Smooth muscle cell (in vitro differentiated cells): Measurements from ENCODE around the gene ITGA2. TPM values are rescaled to one million over a fixed set of nuclear protein-coding genes. Genes with fewer than 3 reads are reported as not detected.

Experiments used
- DNase-seq: peaks from one replicate; lab custom pipeline; 2025; ENCODE audit not compliant: unreplicated experiment; lab: John Stamatoyannopoulos, UW
- H2AFZ ChIP-seq: fragments of 200-600 bp; sonication (generic); 2 replicates; pipeline ENCODE4 v1.6.0; 2016; ENCODE audit warnings: antibody characterized with exemption, low read depth, mild to moderate bottlenecking
- H3F3A ChIP-seq: fragments of 200-600 bp; sonication (generic); 2 replicates; pipeline ENCODE4 v1.6.0; 2017; ENCODE audit warnings: antibody characterized with exemption, low read depth
- H3K27ac ChIP-seq: fragments of 200-600 bp; sonication (generic); 2 replicates; pipeline ENCODE4 v1.5.1; 2016; ENCODE audit warnings: low read depth, mild to moderate bottlenecking
- H3K27me3 ChIP-seq: fragments of 200-600 bp; sonication (generic); 2 replicates; pipeline ENCODE4 v1.6.1; 2016; ENCODE audit warnings: low read depth, mild to moderate bottlenecking
- H3K36me3 ChIP-seq: fragments of 200-600 bp; sonication (generic); 2 replicates; pipeline ENCODE4 v1.5.1; 2016; ENCODE audit warnings: low read depth
- H3K4me1 ChIP-seq: fragments of 200-600 bp; sonication (generic); 2 replicates; pipeline ENCODE4 v1.5.1; 2016; ENCODE audit warnings: low read depth
- H3K4me2 ChIP-seq: fragments of 200-600 bp; sonication (generic); 2 replicates; pipeline ENCODE4 v1.6.0; 2016; ENCODE audit warnings: mild to moderate bottlenecking
- H3K4me3 ChIP-seq: fragments of 200-600 bp; sonication (generic); 2 replicates; pipeline ENCODE4 v1.5.1; 2016; ENCODE audit warnings: mild to moderate bottlenecking
- H3K79me2 ChIP-seq: fragments of 200-600 bp; sonication (generic); 2 replicates; pipeline ENCODE4 v1.6.0; 2016; ENCODE audit warnings: low read depth, mild to moderate bottlenecking
- H3K9ac ChIP-seq: fragments of 200-600 bp; sonication (generic); 2 replicates; pipeline ENCODE4 v1.6.0; 2016; ENCODE audit warnings: low read depth
- H3K9me3 ChIP-seq: fragments of 200-600 bp; sonication (generic); replicated peaks from 2 replicates; pipeline ENCODE4 v1.5.1; 2016; ENCODE audit warnings: low read depth
- H4K20me1 ChIP-seq: fragments of 200-600 bp; sonication (generic); 2 replicates; pipeline ENCODE4 v1.6.0; 2016; ENCODE audit warnings: low read depth
- WGBS: methylation state at CpG from one replicate; pipeline ENCODE4 v1.1.7; 2016; ENCODE audit warnings: low lambda C conversion rate; 5-methylcytosine and 5-hydroxymethylcytosine counted together
- polyA plus RNA-seq: library from polyadenylated mRNA; unstranded; fragments of >200 nt; fragmentation: Nextera tagmentation; extraction: Ambion mirVana; gene quantifications from 2 replicates; pipeline ENCODE4 v1.2.1, GENCODE V29; 2016
- total RNA-seq: library from RNA; depleted of rRNA; stranded (reverse); fragments of >200 nt; gene quantifications from 2 replicates; pipeline ENCODE4 v1.2.3, GENCODE V29; 2014
- TF ChIP-seq, protein P1 (sequence below): fragments of 200-600 bp; sonication (generic); IDR thresholded peaks from 2 replicates; pipeline ENCODE4 v1.5.1; 2017; ENCODE audit warnings: borderline replicate concordance, mild to moderate bottlenecking, antibody characterized with exemption; ENCODE audit not compliant: insufficient read depth, poor library complexity, severe bottlenecking

The ITGA2 gene
- total and polyA plus RNA-seq, 2 experiments from 2014 or later = 1.5 to 19.2 TPM

DNA sequence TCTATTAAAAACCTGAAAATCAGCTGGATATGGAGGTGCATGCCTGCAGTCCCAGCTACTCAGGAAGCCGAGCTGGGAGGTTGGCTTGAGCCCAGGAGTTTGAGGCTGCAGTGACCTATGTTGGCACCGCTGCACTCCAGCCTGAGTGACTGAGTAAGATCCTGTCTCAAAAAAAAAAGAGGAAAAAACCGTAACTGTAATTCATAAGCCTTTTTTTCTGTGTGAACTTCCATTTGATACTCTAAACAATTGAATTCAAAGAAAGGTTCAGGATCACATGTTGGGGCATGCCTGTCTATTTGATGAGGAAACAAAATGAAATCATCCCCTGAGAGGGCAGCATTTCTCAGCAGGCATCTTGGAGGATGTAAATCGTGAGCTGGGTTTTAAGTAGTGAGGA is 38.8 kb downstream of the ITGA2 start:
- no peak overlapping the region for H2AFZ ChIP-seq
- H3K4me3 ChIP-seq = no peak overlapping the region
- peaks cover 3% of the 10 kb centered on the region for H3K79me2 ChIP-seq
- H3K9me3 ChIP-seq = no peaks in the 10 kb centered on the region
- no peak overlapping the region for H3K9ac ChIP-seq
- peaks cover 21% of the 10 kb centered on the region for H3F3A ChIP-seq
- no peak overlapping the region for H3K27ac ChIP-seq
- TF ChIP-seq, protein P1, sequence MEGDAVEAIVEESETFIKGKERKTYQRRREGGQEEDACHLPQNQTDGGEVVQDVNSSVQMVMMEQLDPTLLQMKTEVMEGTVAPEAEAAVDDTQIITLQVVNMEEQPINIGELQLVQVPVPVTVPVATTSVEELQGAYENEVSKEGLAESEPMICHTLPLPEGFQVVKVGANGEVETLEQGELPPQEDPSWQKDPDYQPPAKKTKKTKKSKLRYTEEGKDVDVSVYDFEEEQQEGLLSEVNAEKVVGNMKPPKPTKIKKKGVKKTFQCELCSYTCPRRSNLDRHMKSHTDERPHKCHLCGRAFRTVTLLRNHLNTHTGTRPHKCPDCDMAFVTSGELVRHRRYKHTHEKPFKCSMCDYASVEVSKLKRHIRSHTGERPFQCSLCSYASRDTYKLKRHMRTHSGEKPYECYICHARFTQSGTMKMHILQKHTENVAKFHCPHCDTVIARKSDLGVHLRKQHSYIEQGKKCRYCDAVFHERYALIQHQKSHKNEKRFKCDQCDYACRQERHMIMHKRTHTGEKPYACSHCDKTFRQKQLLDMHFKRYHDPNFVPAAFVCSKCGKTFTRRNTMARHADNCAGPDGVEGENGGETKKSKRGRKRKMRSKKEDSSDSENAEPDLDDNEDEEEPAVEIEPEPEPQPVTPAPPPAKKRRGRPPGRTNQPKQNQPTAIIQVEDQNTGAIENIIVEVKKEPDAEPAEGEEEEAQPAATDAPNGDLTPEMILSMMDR = no peak
- no peaks in the 10 kb centered on the region for H3K36me3 ChIP-seq
- WGBS = 80% methylated on average over 4 of the region's 4 CpGs
- no peaks in the 10 kb centered on the region for H4K20me1 ChIP-seq
- peaks cover 13% of the 10 kb centered on the region for H3K4me1 ChIP-seq
- no peaks in the 10 kb centered on the region for H3K27me3 ChIP-seq
- DNase-seq = no peak
- no peak overlapping the region for H3K4me2 ChIP-seq

DNA sequence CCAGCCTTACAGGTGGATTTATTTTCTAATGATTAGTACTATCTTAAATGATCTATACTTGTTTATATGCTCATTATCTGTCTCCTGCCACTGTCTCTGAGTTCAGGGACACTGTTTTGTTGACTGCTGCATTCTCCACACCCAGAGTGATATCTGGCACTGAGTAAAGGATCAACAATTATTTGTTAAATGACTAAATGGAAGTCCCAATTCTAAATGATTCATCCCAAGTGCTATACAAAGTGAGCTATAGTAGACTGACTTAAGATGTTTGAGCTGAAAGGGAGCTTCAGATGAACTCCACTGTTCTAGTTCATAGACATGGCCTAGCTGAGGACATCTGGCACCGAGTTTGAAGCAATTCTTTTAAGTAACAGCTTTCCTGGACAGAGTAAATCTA is 40.5 kb downstream of the ITGA2 start:
- peaks cover 3% of the 10 kb centered on the region for H3K79me2 ChIP-seq
- no peaks in the 10 kb centered on the region for H3K36me3 ChIP-seq
- peaks cover 21% of the 10 kb centered on the region for H3F3A ChIP-seq
- peaks cover 7% of the 10 kb centered on the region for H3K4me1 ChIP-seq
- no peaks in the 10 kb centered on the region for H3K27me3 ChIP-seq
- no peak for DNase-seq
- no peak overlapping the region for H3K4me3 ChIP-seq
- peak overlapping the region; percentile 21 for H3K27ac ChIP-seq
- H3K9me3 ChIP-seq = no peaks in the 10 kb centered on the region
- H2AFZ ChIP-seq = no peak overlapping the region
- no peak overlapping the region for H3K4me2 ChIP-seq
- no peak overlapping the region for H3K9ac ChIP-seq
- no peaks in the 10 kb centered on the region for H4K20me1 ChIP-seq
- WGBS = 88% methylated on average over 1 of the region's 1 CpG
- TF ChIP-seq, protein P1 = no peak

DNA sequence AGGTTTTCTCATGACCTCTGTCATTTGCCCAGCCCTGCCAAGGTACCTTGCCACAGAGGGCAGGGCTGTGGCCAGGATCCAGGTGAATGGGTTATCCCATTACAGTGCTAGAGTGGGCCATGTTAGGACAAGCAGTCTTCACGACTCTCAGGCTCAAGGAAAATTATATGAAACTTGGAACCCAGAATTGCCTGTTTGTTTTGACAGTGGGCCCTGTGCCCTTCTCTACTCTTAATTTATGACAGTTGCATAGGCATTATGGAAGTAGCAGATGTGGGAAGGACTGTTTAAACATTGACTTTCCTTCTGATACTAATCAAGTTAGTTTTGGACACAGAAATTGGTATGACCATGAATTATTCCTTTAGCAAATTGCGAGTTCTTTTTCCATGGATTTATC is 41.7 kb downstream of the ITGA2 start:
- TF ChIP-seq, protein P1 = no peak
- Histone ChIP-seq H3K9me3 (no peaks in the 10 kb centered on the region), H3K36me3 (no peaks in the 10 kb centered on the region), H2AFZ (no peak overlapping the region), H3K9ac (no peak overlapping the region), H3K4me3 (no peak overlapping the region), H3K4me2 (no peak overlapping the region), H3K27ac (peak overlapping the region; percentile 70), H3K4me1 (peaks cover 7% of the 10 kb centered on the region), H3F3A (peaks cover 21% of the 10 kb centered on the region), H4K20me1 (no peaks in the 10 kb centered on the region), H3K27me3 (no peaks in the 10 kb centered on the region), H3K79me2 (peaks cover 3% of the 10 kb centered on the region)
- DNase-seq = no peak
- 98% methylated on average over 2 of the region's 2 CpGs for WGBS

GRCh38 chr5:53031695-53032096 is 42.5 kb downstream of the ITGA2 start:
- no peak overlapping the region for H2AFZ ChIP-seq
- H3K4me1 ChIP-seq = peaks cover 7% of the 10 kb centered on the region
- no peak overlapping the region for H3K9ac ChIP-seq
- no peaks in the 10 kb centered on the region for H4K20me1 ChIP-seq
- H3K9me3 ChIP-seq = no peaks in the 10 kb centered on the region
- H3K4me3 ChIP-seq = no peak overlapping the region
- no peaks in the 10 kb centered on the region for H3K36me3 ChIP-seq
- no peaks in the 10 kb centered on the region for H3K27me3 ChIP-seq
- H3K27ac ChIP-seq = peak overlapping the region; percentile 70
- H3F3A ChIP-seq = peaks cover 21% of the 10 kb centered on the region
- WGBS = 18% methylated on average over 4 of the region's 4 CpGs
- no peak for DNase-seq
- H3K4me2 ChIP-seq = peak overlapping the region; percentile 76
- H3K79me2 ChIP-seq = no peaks in the 10 kb centered on the region
- TF ChIP-seq, protein P1 = no peak
